Left kidney (tissue), 2 donors: ENCODE results near the gene TBL1X. TPM values are rescaled to one million over a fixed set of nuclear protein-coding genes. Genes with fewer than 3 reads are reported as not detected.

Experiments used
- DNase-seq: peaks from one replicate; pipeline ENCODE4 v3.0.0-alpha.2; 2013
- polyA plus RNA-seq: library from polyadenylated mRNA; unstranded; fragments of 120-200 nt; gene quantifications from one replicate; pipeline ENCODE4 v1.2.1, GENCODE V29; 2013; ENCODE audit not compliant: insufficient read length

Gene TBL1X
- polyA plus RNA-seq, 1 donor: 26.8 TPM

- no peak for DNase-seq
These were observed 200.3 kb downstream of the TBL1X start for GRCh38 chrX:9665113-9665512.

DNA sequence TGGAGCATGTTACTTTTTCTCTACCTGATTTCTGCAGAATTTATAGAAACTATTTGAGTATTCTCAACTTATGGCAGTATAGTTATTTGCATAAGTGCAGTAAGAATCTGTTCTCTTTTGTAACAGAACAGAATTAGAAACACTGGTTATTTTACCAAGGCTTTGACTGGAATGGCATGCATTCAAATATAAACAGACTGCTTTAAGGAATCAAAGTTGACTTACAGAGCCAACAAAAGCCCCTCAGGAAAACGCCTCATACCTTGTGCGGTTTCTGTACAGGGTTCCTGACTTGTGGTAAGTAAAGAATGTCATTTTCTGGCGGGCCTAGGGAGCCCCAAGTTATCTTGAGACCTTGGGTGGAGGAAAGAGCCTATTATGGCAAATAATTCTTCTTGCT lies 203.7 kb downstream of the TBL1X start:
- DNase-seq: no peak

- no peak for DNase-seq
These were observed 205.4 kb downstream of the TBL1X start for GRCh38 chrX:9670136-9670814.

- no peak for DNase-seq
These were observed 207.1 kb downstream of the TBL1X start for GRCh38 chrX:9671998-9672397.

GRCh38 chrX:9676306-9676705 lies 211.4 kb downstream of the TBL1X start:
- no peak for DNase-seq

DNA sequence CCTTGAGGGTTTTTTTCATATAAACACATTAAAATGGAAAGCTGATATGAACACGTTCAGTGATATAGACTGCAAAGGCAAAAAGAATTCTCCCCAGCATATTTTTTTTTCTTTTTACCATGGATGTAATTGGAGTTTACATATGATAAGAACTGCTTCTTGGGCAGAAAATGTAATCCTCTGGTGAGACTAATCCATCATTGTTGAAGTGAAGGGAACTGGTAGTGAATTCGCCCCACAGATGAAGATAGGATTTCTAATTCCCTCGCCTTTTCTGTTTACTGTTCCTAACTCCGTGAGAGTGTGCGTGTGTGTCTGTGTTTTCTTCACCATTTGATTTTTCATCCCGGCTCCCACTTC lies 211.9 kb downstream of the TBL1X start:
- no peak for DNase-seq

DNA sequence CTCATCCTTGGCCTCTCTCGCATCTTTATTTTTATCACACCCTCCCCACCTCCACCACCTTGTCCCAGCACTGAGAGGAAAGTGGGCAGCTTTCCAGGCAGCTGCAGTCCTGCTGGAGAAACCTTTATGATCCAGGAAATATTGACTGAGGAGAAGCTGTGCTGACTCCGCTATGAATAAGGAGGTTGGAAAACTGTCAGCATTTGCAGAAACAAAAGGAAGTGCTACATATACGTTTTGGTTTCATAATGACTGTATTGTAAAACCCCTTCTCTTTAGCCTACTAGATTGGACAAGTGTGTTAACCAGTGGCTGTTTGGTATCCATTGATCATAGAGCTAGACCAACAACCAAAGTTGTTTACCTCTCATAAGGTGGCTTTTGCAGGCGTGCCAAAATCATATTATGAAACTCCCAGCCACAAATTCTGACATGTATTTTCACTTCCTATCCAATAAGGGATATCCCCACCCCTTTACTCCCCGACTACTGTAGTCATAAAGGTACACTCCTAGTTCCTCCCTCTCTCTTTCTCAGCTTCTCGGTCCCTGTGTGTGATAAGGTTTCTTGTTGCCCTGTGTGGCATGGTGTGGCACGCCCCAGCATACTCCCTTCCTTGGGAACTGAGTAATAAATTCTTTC lies 212.4 kb downstream of the TBL1X start:
- no peak for DNase-seq

- DNase-seq: no peak
These were observed 213.5 kb downstream of the TBL1X start for GRCh38 chrX:9678215-9678965.

- no peak for DNase-seq
These were observed 216.2 kb downstream of the TBL1X start for GRCh38 chrX:9681011-9681410.

- DNase-seq: no peak
These were observed 216.6 kb downstream of the TBL1X start for GRCh38 chrX:9681422-9681821.

- no peak for DNase-seq
These were observed 217.6 kb downstream of the TBL1X start for GRCh38 chrX:9682456-9682855.

- DNase-seq: no peak
These were observed 218.0 kb downstream of the TBL1X start for GRCh38 chrX:9682861-9683260.

GRCh38 chrX:9683350-9683749 lies 218.5 kb downstream of the TBL1X start:
- no peak for DNase-seq

DNA sequence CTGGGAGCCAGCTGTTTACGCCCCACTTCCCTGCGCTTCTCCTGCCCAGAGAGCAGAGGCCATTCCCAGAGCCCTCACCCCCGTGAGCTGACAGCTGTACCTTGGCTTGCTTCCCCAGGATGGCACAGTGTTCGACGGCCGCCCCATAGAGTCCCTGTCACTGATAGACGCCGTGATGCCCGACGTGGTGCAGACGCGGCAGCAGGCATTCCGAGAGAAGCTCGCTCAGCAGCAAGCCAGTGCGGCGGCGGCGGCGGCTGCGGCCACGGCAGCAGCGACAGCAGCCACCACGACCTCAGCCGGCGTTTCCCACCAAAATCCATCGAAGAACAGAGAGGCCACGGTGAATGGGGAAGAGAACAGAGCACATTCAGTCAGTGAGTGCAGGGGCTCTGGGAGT lies 223.0 kb downstream of the TBL1X start:
- DNase-seq: no peak

GRCh38 chrX:9688833-9689232 lies 224.0 kb downstream of the TBL1X start:
- DNase-seq: no peak

DNA sequence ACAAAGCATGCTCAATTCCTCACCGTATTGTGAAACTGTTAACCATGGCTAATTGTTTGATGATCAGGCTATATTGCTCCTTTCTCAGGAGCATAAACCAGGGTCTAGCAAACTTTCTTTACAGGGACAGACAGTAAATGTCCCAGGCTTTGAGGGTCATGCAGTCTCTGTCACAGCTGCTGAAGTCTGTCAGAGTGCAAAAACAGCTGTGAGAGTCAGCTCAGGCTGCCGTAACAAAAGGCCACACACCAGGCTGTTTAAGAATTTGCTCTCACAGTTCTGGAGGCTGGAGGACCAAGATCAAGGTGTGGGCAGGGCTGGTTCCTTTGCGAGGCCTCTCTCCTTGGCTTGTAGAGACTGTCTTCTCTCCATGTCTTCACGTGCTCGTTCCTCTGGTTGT lies 225.2 kb downstream of the TBL1X start:
- DNase-seq: no peak

GRCh38 chrX:9693307-9694001 lies 228.6 kb downstream of the TBL1X start:
- DNase-seq: no peak

- DNase-seq: no peak
These were observed 233.7 kb downstream of the TBL1X start for GRCh38 chrX:9698576-9698975.

- DNase-seq: no peak
These were observed 235.7 kb downstream of the TBL1X start for GRCh38 chrX:9700555-9700954.

DNA sequence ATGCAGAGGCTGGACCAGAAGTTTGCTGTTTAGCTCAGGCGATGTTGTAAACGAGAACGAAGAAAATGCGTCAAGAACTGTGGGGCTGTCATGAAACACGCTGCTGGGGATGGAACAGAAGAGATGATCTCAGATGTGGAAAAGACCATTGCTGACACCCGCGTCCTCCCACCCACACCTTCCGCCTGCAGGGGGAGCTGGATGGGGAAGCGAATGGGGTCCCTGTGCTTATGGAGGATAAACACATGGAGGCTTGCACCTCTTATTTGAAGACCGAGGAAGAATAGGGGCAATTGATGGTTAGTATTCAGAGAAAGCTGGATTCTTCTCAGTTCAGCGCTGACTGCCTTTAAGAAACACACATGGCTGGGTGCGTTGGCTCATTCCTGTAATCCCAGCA lies 236.9 kb downstream of the TBL1X start:
- no peak for DNase-seq

DNA sequence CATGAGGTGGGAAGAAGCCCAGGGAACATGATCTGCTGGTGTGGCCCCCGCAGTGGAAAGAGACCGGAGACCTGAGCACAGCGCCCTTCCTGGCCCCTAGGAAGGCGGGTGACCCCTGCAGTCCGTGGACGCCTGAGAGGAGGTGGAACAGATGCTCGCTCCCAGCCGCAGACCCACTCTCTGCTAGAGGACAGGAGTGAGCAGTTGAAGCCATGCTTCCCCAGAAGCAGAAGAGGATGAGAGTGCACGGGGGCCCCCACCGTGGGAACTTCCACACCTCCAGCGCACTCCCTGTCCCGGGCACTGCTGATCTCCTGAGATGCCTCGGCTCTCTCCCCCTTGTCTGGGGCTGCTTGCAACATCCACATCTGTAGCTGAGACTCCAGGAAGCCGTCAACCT lies 238.5 kb downstream of the TBL1X start:
- no peak for DNase-seq

DNA sequence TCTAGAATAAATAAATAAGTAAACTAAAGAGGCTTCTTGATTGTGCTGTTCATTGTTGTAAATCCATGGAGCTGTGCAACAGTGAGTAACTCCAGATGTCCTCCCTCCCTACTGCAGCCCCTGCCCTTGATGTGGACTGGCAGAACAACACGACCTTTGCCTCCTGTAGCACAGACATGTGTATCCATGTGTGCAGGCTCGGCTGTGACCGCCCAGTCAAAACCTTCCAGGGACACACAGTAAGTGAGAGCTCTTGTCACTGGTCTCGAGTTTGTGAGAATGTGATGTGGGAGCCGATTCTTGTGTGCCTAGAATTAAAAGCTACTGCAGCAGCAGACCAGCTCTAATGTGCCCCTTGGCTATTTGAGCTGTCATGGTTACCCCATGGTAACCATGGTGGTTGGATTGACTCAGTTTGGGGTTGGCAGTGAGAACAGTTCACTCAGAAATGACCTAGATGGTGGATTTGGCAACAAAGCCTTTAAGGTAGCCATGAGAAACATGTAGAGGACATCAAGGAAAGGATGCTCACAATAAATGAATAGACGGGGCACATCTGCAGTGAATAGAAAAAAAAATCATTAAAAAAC lies 240.1 kb downstream of the TBL1X start:
- DNase-seq: no peak

GRCh38 chrX:9706421-9706820 lies 241.6 kb downstream of the TBL1X start:
- DNase-seq: no peak
